CD4-positive, alpha-beta T cell (primary cell): ENCODE measurements around the gene TMEM179. TPM values are rescaled to one million over a fixed set of nuclear protein-coding genes. Genes with fewer than 3 reads are reported as not detected.

ENCODE experiments used
- ATAC-seq: fragments of 200-7000 bp; cut with Tn5 transposase; one replicate; pipeline ENCODE4 v1.10.0; 2022; ENCODE audit warnings: mild to moderate bottlenecking; ENCODE audit not compliant: poor library complexity
- CTCF ChIA-PET: fragments of 350-600 bp; sonication (Branson Sonifier 250); formaldehyde crosslinking; loops from one replicate; lab custom pipeline; 2021; ENCODE audit warnings: antibody characterized with exemption, inconsistent platforms; lab: Charles Lee
- POLR2A ChIA-PET: fragments of 350-600 bp; sonication (Branson Sonifier 250); formaldehyde crosslinking; loops from one replicate; lab custom pipeline; 2021; ENCODE audit warnings: antibody characterized with exemption, inconsistent platforms; lab: Charles Lee
- DNase-seq, 14 experiments: peaks; one replicate each; pipeline ENCODE4 v3.0.0-alpha.2; 2013 to 2020; ENCODE audit warnings: mixed read lengths in 2 of 14
- H3K27ac ChIP-seq, 2 donors: one replicate each; pipeline versions ENCODE4 v1.5.1 to v1.7.0; 2013; ENCODE audit warnings: low read length in 2 of 2, low read depth in 1 of 2, mild to moderate bottlenecking in 1 of 2
- H3K27me3 ChIP-seq, 2 experiments: 1 replicate in 1 of 2; 2 replicates in 1 of 2; pipeline versions ENCODE4 v1.6.1 to v1.7.0; 2013; ENCODE audit warnings: low read length in 2 of 2, control low read depth in 1 of 2, mild to moderate bottlenecking in 1 of 2, moderate library complexity in 1 of 2; ENCODE audit not compliant: insufficient read depth in 2 of 2, control insufficient read depth in 1 of 2
- H3K36me3 ChIP-seq: one replicate; pipeline ENCODE4 v1.6.1; 2013; ENCODE audit warnings: low read length, control low read depth; ENCODE audit not compliant: insufficient read depth
- H3K4me1 ChIP-seq: one replicate; pipeline ENCODE4 v1.6.1; 2013; ENCODE audit warnings: low read length, control low read depth; ENCODE audit not compliant: insufficient read depth
- H3K4me3 ChIP-seq: one replicate; pipeline ENCODE4 v1.5.1; 2013; ENCODE audit warnings: mild to moderate bottlenecking, low read length, moderate library complexity
- H3K9me3 ChIP-seq, 2 experiments: 1 replicate in 1 of 2; 2 replicates in 1 of 2; pipeline versions ENCODE4 v1.6.1 to v1.7.0; 2013; ENCODE audit warnings: low read length in 2 of 2, mild to moderate bottlenecking in 2 of 2, control low read depth in 1 of 2, moderate library complexity in 1 of 2; ENCODE audit not compliant: control insufficient read depth in 1 of 2, insufficient read depth in 1 of 2
- H3K27ac Mint-ChIP-seq: one replicate; pipeline ENCODE4 v1.8.0; 2020; ENCODE audit warnings: mixed read lengths
- H3K27me3 Mint-ChIP-seq: one replicate; pipeline ENCODE4 v1.8.0; 2021; ENCODE audit warnings: mixed read lengths
- H3K36me3 Mint-ChIP-seq: one replicate; pipeline ENCODE4 v1.8.0; 2021; ENCODE audit warnings: low read depth, mixed read lengths
- H3K4me1 Mint-ChIP-seq: one replicate; pipeline ENCODE4 v1.8.0; 2021; ENCODE audit warnings: low read depth, mixed read lengths
- H3K4me3 Mint-ChIP-seq: one replicate; pipeline ENCODE4 v1.8.0; 2020; ENCODE audit warnings: mild to moderate bottlenecking, mixed read lengths
- H3K9me3 Mint-ChIP-seq: one replicate; pipeline ENCODE4 v1.8.0; 2020; ENCODE audit warnings: mixed read lengths
- intact Hi-C, 2 experiments: fragments of 100-400 bp; cut with DNase I in 1 of 2; cut with micrococcal nuclease in 1 of 2; formaldehyde crosslinking; loops; one replicate each; pipeline versions ENCODE4 v1.15.1 to v1.9.0; 2023 to 2025; cut with DNase I, micrococcal nuclease
- total RNA-seq, 174 experiments: library from RNA in 2 of 174; stranded (reverse) in 2 of 174; gene quantifications; one replicate each; pipeline ENCODE4 v1.2.3 and lab custom pipeline; 2021 to 2026
- TF ChIP-seq, protein P1 (sequence below): fragments of 200-600 bp; IDR thresholded peaks from one replicate; pipeline ENCODE4 v1.8.0; 2022; ENCODE audit warnings: antibody characterized with exemption, mild to moderate bottlenecking

TMEM179 gene
- total RNA-seq, 2 experiments from 2014 or later, result not detected

DNA sequence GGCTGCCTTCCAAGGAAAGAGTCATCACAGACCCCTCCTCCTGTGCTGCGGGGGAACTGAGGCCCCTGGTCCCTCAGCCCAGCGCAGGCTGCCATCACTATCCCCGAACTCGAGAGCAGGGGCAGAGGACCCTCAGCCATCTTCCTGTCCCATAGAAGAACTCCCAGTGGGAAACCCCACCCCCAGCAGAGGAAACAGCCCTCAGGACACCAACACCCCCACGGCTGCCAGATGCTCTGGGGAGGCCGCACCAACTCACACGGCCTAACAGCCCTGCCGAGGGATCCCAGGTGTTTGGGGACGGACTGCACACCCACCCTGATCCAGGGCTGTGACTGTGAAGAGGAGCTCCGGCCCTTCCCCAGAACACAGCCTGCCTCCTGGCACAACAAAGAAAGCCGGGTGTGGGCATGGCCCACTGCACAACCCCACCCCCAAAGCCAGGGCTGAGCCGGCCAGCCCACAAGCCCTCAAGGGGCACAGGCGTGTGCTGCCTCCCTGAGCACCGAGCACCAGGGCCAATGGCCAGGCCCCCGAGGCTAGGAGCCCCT, 41.3 kb downstream of the TMEM179 start:
- H3K36me3 ChIP-seq, result no peaks in the 10 kb centered on the region
- Mint-ChIP-seq H3K36me3 (no peaks in the 10 kb centered on the region), H3K4me1 (no peaks in the 10 kb centered on the region), H3K27ac (no peak overlapping the region), H3K27me3 (peaks cover 16% of the 10 kb centered on the region), H3K9me3 (no peaks in the 10 kb centered on the region), H3K4me3 (no peak overlapping the region)
- ChIA-PET POLR2A (no interaction called here), CTCF (interaction anchor here (2.1 kb wide), 1 partner anchor 485 kb away, joined by 19 read pairs; no protein-coding TSS in a partner anchor)
- H3K4me3 ChIP-seq, result no peak overlapping the region
- ATAC-seq (no peak), DNase-seq (no peak)
- H3K27ac ChIP-seq, result no peak overlapping the region
- peaks cover 0 to 7% of the 10 kb centered on the region in 2 experiments for H3K9me3 ChIP-seq
- intact Hi-C loops, result loop anchor here (5.0 kb wide), 1 partner anchor 471 kb away; no protein-coding TSS in a partner anchor
- TF ChIP-seq, protein P1, sequence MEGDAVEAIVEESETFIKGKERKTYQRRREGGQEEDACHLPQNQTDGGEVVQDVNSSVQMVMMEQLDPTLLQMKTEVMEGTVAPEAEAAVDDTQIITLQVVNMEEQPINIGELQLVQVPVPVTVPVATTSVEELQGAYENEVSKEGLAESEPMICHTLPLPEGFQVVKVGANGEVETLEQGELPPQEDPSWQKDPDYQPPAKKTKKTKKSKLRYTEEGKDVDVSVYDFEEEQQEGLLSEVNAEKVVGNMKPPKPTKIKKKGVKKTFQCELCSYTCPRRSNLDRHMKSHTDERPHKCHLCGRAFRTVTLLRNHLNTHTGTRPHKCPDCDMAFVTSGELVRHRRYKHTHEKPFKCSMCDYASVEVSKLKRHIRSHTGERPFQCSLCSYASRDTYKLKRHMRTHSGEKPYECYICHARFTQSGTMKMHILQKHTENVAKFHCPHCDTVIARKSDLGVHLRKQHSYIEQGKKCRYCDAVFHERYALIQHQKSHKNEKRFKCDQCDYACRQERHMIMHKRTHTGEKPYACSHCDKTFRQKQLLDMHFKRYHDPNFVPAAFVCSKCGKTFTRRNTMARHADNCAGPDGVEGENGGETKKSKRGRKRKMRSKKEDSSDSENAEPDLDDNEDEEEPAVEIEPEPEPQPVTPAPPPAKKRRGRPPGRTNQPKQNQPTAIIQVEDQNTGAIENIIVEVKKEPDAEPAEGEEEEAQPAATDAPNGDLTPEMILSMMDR, result no peak
- peaks cover 7% of the 10 kb centered on the region for H3K4me1 ChIP-seq
- peaks cover 5 to 19% of the 10 kb centered on the region in 2 experiments for H3K27me3 ChIP-seq

GRCh38 chr14:104562606-104563005, 42.0 kb downstream of the TMEM179 start:
- Histone ChIP-seq H3K27ac (no peak overlapping the region), H3K9me3 (peaks cover 0 to 7% of the 10 kb centered on the region in 2 experiments), H3K4me1 (peaks cover 7% of the 10 kb centered on the region), H3K4me3 (no peak overlapping the region), H3K27me3 (peaks cover 5 to 19% of the 10 kb centered on the region in 2 experiments), H3K36me3 (no peaks in the 10 kb centered on the region)
- Mint-ChIP-seq H3K4me3 (no peak overlapping the region), H3K9me3 (no peaks in the 10 kb centered on the region), H3K27me3 (peaks cover 16% of the 10 kb centered on the region), H3K27ac (no peak overlapping the region), H3K4me1 (no peaks in the 10 kb centered on the region), H3K36me3 (no peaks in the 10 kb centered on the region)
- TF ChIP-seq, protein P1, result no peak
- ChIA-PET POLR2A (no interaction called here), CTCF (interaction anchor here (0.7 kb wide), 1 partner anchor 485 kb away, joined by 3 read pairs; no protein-coding TSS in a partner anchor)
- ATAC-seq (no peak), DNase-seq (no peak)
- intact Hi-C loops, result loop anchor here (5.0 kb wide), 1 partner anchor 470 kb away; no protein-coding TSS in a partner anchor

DNA sequence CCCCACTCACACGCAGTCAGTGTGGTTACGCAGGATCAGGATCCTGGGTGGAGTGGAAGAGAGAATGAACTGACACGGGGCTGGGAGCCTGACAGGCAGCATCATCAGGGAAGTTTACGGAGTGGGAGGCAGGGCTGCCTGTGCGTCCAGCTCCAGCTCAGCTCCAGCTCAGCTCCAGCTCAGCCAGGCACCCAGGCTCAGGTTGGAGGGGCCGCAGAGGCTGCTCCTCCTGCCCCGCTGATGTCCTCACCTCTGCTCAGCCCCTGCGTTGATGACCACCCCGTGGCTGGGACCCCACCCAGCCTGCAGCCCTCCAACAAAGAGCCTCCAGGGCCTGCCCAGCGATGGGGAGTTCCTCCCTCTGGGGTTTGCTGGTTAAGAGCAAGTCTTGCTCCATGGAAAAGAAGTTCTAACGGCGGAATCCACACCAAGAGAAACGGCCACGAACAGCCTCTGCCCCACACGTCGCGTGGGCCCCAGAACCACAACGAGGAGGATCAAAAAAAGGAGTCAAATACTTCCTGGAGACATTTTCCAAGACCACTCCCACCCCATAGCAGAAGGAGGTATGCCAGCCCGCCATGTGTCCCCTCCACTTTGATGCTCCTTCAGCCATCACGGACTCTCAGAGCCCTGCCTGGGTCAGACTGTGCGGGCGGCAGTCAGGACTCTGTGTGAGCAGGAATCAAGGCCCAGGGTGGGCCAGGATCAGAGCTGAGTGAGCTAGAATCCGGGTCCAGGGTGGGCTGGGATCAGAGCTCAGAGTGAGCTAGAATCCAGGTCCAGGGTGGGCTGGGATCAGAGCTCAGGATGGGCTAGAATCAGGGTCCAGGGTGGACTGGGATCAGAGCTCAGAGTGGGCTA, 42.7 kb downstream of the TMEM179 start:
- peaks cover 16% of the 10 kb centered on the region for H3K27me3 Mint-ChIP-seq
- H3K4me3 Mint-ChIP-seq, result no peak overlapping the region
- H3K4me1 ChIP-seq, result peaks cover 7% of the 10 kb centered on the region
- no peak overlapping the region for H3K27ac ChIP-seq
- no peak for ATAC-seq
- intact Hi-C loops, result loop anchor here (5.0 kb wide), 1 partner anchor 470 kb away; no protein-coding TSS in a partner anchor
- no peaks in the 10 kb centered on the region for H3K36me3 Mint-ChIP-seq
- H3K9me3 Mint-ChIP-seq, result no peaks in the 10 kb centered on the region
- no peaks in the 10 kb centered on the region for H3K36me3 ChIP-seq
- POLR2A ChIA-PET, result no interaction called here
- no peak for DNase-seq
- TF ChIP-seq, protein P1, result no peak
- H3K4me3 ChIP-seq, result no peak overlapping the region
- peaks cover 5 to 19% of the 10 kb centered on the region in 2 experiments for H3K27me3 ChIP-seq
- H3K27ac Mint-ChIP-seq, result no peak overlapping the region
- CTCF ChIA-PET, result interaction anchor here (0.7 kb wide), 1 partner anchor 484 kb away, joined by 3 read pairs; no protein-coding TSS in a partner anchor
- H3K9me3 ChIP-seq, result peaks cover 0 to 4% of the 10 kb centered on the region in 2 experiments
- H3K4me1 Mint-ChIP-seq, result no peaks in the 10 kb centered on the region
